GM12878 (cell line): Measurements from ENCODE around the gene TPH2. TPM values are rescaled to one million over a fixed set of nuclear protein-coding genes. Genes with fewer than 3 reads are reported as not detected.

Experiments
- ATAC-seq: fragments of 200-7000 bp; cut with Tn5 transposase; 3 replicates; pipeline ENCODE4 v1.9.1; 2020; ENCODE audit warnings: mild to moderate bottlenecking, moderate library complexity
- BruUV-seq: library from RNA; stranded (reverse); fragments of 400-500 nt; replicated peaks from 2 replicates; lab custom pipeline; 2021; lab: Mats Ljungman, UMichigan
- CTCF ChIA-PET: fragments of 300-600 bp; sonication (Branson Sonifier 250); formaldehyde crosslinking; extraction: SDS; loops from one replicate; lab custom pipeline; 2021; ENCODE audit warnings: inconsistent platforms; lab: Yijun Ruan, JAX
- POLR2A ChIA-PET: fragments of 350-600 bp; formaldehyde crosslinking; extraction: SDS; loops from one replicate; lab custom pipeline; 2021; ENCODE audit warnings: inconsistent platforms; lab: Charles Lee
- RAD21 ChIA-PET: fragments of 300-600 bp; sonication (Branson Sonifier 250); formaldehyde crosslinking; loops from one replicate; lab custom pipeline; 2023; ENCODE audit warnings: antibody characterized with exemption; ENCODE audit not compliant: unreplicated experiment; lab: Charles Lee
- SMC1A ChIA-PET: fragments of 300-600 bp; sonication (Branson Sonifier 250); formaldehyde crosslinking; loops from one replicate; lab custom pipeline; 2023; ENCODE audit not compliant: unreplicated experiment, uncharacterized antibody; lab: Charles Lee
- DNase-seq: peaks from one replicate; pipeline ENCODE4 v3.0.0-alpha.2; 2011; ENCODE audit warnings: low read depth, low spot score
- FAIRE-seq: peaks from 3 replicates; lab custom pipeline; 2011; peaks lifted over from hg19 to GRCh38; lab: Jason Lieb, UNC
- H2AFZ ChIP-seq: 2 replicates; pipeline ENCODE4 v1.6.0; 2011; ENCODE audit warnings: low read depth, low read length, control low read depth; ENCODE audit not compliant: control insufficient read depth
- H3K27ac ChIP-seq: 2 replicates; pipeline ENCODE4 v1.5.1; 2011; ENCODE audit warnings: control low read depth; ENCODE audit not compliant: control insufficient read depth, insufficient read depth
- H3K27me3 ChIP-seq, 2 experiments: replicated peaks in 1 of 2; 2 replicates each; pipeline versions ENCODE4 v1.6.0 to v1.6.1; 2011; ENCODE audit warnings: low read length in 1 of 2; ENCODE audit not compliant: control insufficient read depth in 2 of 2, insufficient read depth in 2 of 2
- H3K36me3 ChIP-seq, 2 experiments: 2 replicates each; pipeline ENCODE4 v1.5.1; 2011; ENCODE audit warnings: low read length in 1 of 2; ENCODE audit not compliant: control insufficient read depth in 2 of 2, insufficient read depth in 2 of 2
- H3K4me1 ChIP-seq: 2 replicates; pipeline ENCODE4 v1.6.1; 2011; ENCODE audit warnings: mild to moderate bottlenecking, low read length, moderate library complexity, mixed read lengths; ENCODE audit not compliant: control insufficient read depth, insufficient read depth
- H3K4me2 ChIP-seq: 2 replicates; pipeline ENCODE4 v1.6.0; 2011; ENCODE audit warnings: control low read depth; ENCODE audit not compliant: control insufficient read depth, insufficient read depth
- H3K4me3 ChIP-seq: fragments of 200-600 bp; sonication (generic); 2 replicates; pipeline ENCODE4 v1.5.1; 2016
- H3K79me2 ChIP-seq: 2 replicates; pipeline ENCODE4 v1.6.0; 2011; ENCODE audit warnings: low read length; ENCODE audit not compliant: control insufficient read depth, insufficient read depth
- H3K9ac ChIP-seq: 2 replicates; pipeline ENCODE4 v1.8.0; 2011; ENCODE audit warnings: low read length, control low read depth, mixed read lengths; ENCODE audit not compliant: control insufficient read depth, insufficient read depth
- H3K9me3 ChIP-seq: replicated peaks from 3 replicates; pipeline ENCODE4 v1.5.1; 2011; ENCODE audit warnings: mild to moderate bottlenecking, low read length; ENCODE audit not compliant: control insufficient read depth, insufficient read depth
- H4K20me1 ChIP-seq: 2 replicates; pipeline ENCODE4 v1.6.0; 2011; ENCODE audit not compliant: control insufficient read depth, insufficient read depth
- ASH2L ChIP-seq: fragments of 300-600, 200-600 bp; sonication (generic); IDR thresholded peaks from 2 replicates; pipeline ENCODE4 v1.6.1; 2017; ENCODE audit warnings: low read depth, mild to moderate bottlenecking, borderline replicate concordance
- BMI1 ChIP-seq: fragments of 450-650 bp; IDR thresholded peaks from 2 replicates; pipeline ENCODE4 v1.6.1; 2016; ENCODE audit warnings: mild to moderate bottlenecking, moderate library complexity, borderline replicate concordance
- CHD4 ChIP-seq: fragments of 200-600 bp; sonication (generic); IDR thresholded peaks from 2 replicates; pipeline ENCODE4 v1.6.1; 2016; ENCODE audit warnings: mild to moderate bottlenecking
- DPF2 ChIP-seq: fragments of 450-650 bp; IDR thresholded peaks from 2 replicates; pipeline ENCODE4 v1.6.1; 2017; ENCODE audit warnings: mild to moderate bottlenecking
- EGR1 ChIP-seq, 2 experiments: IDR thresholded peaks; 1 replicate in 1 of 2; 2 replicates in 1 of 2; pipeline ENCODE4 v1.6.1; 2011 to 2012; ENCODE audit warnings: low read depth in 2 of 2, low read length in 2 of 2, borderline replicate concordance in 1 of 2, mild to moderate bottlenecking in 1 of 2, moderate library complexity in 1 of 2
- FOXK2 ChIP-seq: fragments of 450-650 bp; IDR thresholded peaks from 2 replicates; pipeline ENCODE4 v1.6.1; 2017; ENCODE audit warnings: mild to moderate bottlenecking, moderate library complexity
- IKZF2 ChIP-seq, 2 experiments: fragments of 450-650 bp; IDR thresholded peaks; 2 replicates each; pipeline ENCODE4 v1.6.1; 2017; ENCODE audit warnings: mild to moderate bottlenecking in 2 of 2, moderate library complexity in 2 of 2
- MTA3 ChIP-seq: IDR thresholded peaks from 2 replicates; pipeline ENCODE4 v1.6.1; 2012; ENCODE audit warnings: low read length, inconsistent platforms, borderline replicate concordance
- MYC ChIP-seq: IDR thresholded peaks from 2 replicates; pipeline ENCODE4 v1.6.1; 2011; ENCODE audit warnings: mild to moderate bottlenecking, low read length, moderate library complexity, inconsistent platforms; ENCODE audit not compliant: insufficient read depth, insufficient replicate concordance, insufficient read length, severe bottlenecking
- NBN ChIP-seq: fragments of 450-650 bp; IDR thresholded peaks from 2 replicates; pipeline ENCODE4 v1.6.1; 2016
- SIX5 ChIP-seq: IDR thresholded peaks from 2 replicates; pipeline ENCODE4 v1.6.1; 2011; ENCODE audit warnings: mild to moderate bottlenecking, low read depth, low read length, moderate library complexity; ENCODE audit not compliant: severe bottlenecking
- SUZ12 ChIP-seq: fragments of 200-600 bp; sonication (generic); IDR thresholded peaks from one replicate; pipeline ENCODE4 v1.6.1; 2018; ENCODE audit warnings: antibody characterized with exemption, mild to moderate bottlenecking; ENCODE audit not compliant: unreplicated experiment
- ZBTB11 ChIP-seq: fragments of 450-650 bp; formaldehyde crosslinking; IDR thresholded peaks from 2 replicates; pipeline ENCODE4 v1.5.0; 2022; ENCODE audit warnings: mild to moderate bottlenecking, missing genetic modification characterization
- ZNF207 ChIP-seq: fragments of 450-650 bp; IDR thresholded peaks from 2 replicates; pipeline ENCODE4 v1.6.1; 2014; ENCODE audit warnings: antibody characterized with exemption, mild to moderate bottlenecking, borderline replicate concordance
- ZNF384 ChIP-seq: IDR thresholded peaks from 2 replicates; pipeline ENCODE4 v1.6.1; 2012; ENCODE audit warnings: low read depth, mild to moderate bottlenecking, low read length, improper control_type of control experiment, borderline replicate concordance
- ZNF592 ChIP-seq: fragments of 450-650 bp; IDR thresholded peaks from 2 replicates; pipeline ENCODE4 v1.6.1; 2017; ENCODE audit warnings: mild to moderate bottlenecking, moderate library complexity
- WGBS: methylation state at CpG from one replicate; pipeline ENCODE4 v1.1.6; 2016; ENCODE audit warnings: low lambda C conversion rate; ENCODE audit not compliant: insufficient replicate concordance, insufficient coverage; ENCODE audit errors: missing lambda C conversion rate; 5-methylcytosine and 5-hydroxymethylcytosine counted together
- in situ Hi-C: fragments of 300-500 bp; cut with MboI; formaldehyde crosslinking; loops from 9 replicates; pipeline ENCODE4 v1.14.3; 2018; ENCODE audit warnings: mixed read lengths
- intact Hi-C: fragments of 100-400 bp; cut with micrococcal nuclease; formaldehyde crosslinking; loops from one replicate; pipeline ENCODE4 v1.14.2; 2022; ENCODE audit not compliant: unreplicated experiment
- polyA plus RNA-seq, 11 experiments: library from polyadenylated mRNA; depleted of rRNA in 4 of 11; unstranded in 6 of 11; stranded (reverse) in 5 of 11; fragments of >200 nt; fragmentation: Nextera tagmentation in 4 of 11; fragmentation: Illumina TruSeq in 1 of 11; extraction: Ambion mirVana in 4 of 11; extraction: Trizol in 1 of 11; gene quantifications; 1 replicate in 1 of 11; 2 replicates in 10 of 11; pipeline versions ENCODE4 v1.2.1 to v1.2.3, GENCODE V29; 2011 to 2016; ENCODE audit warnings: inconsistent platforms in 2 of 11, missing spikeins in 2 of 11, low read depth in 1 of 11
- total RNA-seq, 4 experiments: library from RNA; depleted of rRNA in 3 of 4; stranded (reverse); fragments of >200 nt in 3 of 4; fragmentation: Illumina TruSeq in 1 of 4; extraction: Trizol in 1 of 4; gene quantifications; 2 replicates each; pipeline versions ENCODE4 v1.2.1 to v1.2.3, GENCODE V29; 2013 to 2021

TPH2 gene
- total and polyA plus RNA-seq, 10 of the 15 experiments (the other 5 are each of a cell fraction or from before 2014, with no cell fraction given): not detected

GRCh38 chr12:71942259-71942658, 3.6 kb downstream of the TPH2 start (continued):
- no peak for TF ChIP-seq DPF2

GRCh38 chr12:71942703-71943102, 4.1 kb downstream of the TPH2 start:
- H3K4me1 ChIP-seq: no peaks in the 10 kb centered on the region
- no peaks in the 10 kb centered on the region for H3K36me3 ChIP-seq
- in situ Hi-C loops (no loop called here), intact Hi-C loops (no loop called here)
- no peak overlapping the region for H3K27ac ChIP-seq
- ATAC-seq: no peak
- no peak for FAIRE-seq
- DNase-seq: no peak
- BruUV-seq: no TSS peak
- H3K4me3 ChIP-seq: no peak overlapping the region
- H4K20me1 ChIP-seq: no peaks in the 10 kb centered on the region
- RAD21 ChIA-PET: interaction anchor here (1.3 kb wide), 1 partner anchor 162 kb away, joined by 3 read pairs; no protein-coding TSS in a partner anchor
- no peak overlapping the region for H2AFZ ChIP-seq
- no peaks in the 10 kb centered on the region for H3K9me3 ChIP-seq
- CTCF ChIA-PET: interaction anchor here (1.0 to 3.7 kb wide), 2 partner anchors 73 to 163 kb away, joined by 3 to 22 read pairs; no protein-coding TSS in a partner anchor
- no peaks in the 10 kb centered on the region; a peak in 1 of 4 replicates for H3K27me3 ChIP-seq
- H3K79me2 ChIP-seq: no peaks in the 10 kb centered on the region
- H3K9ac ChIP-seq: no peak overlapping the region
- H3K4me2 ChIP-seq: no peak overlapping the region
- WGBS: 0% methylated on average over 4 of the region's 4 CpGs
- SMC1A ChIA-PET: interaction anchor here (1.6 kb wide), 1 partner anchor 163 kb away, joined by 6 read pairs; no protein-coding TSS in a partner anchor
- POLR2A ChIA-PET: no interaction called here
- no peak for TF ChIP-seq ZNF384
- no peak for TF ChIP-seq BMI1
- TF ChIP-seq ASH2L: no peak
- TF ChIP-seq ZBTB11: no peak
- TF ChIP-seq NBN: no peak
- TF ChIP-seq MYC: no peak
- no peak for TF ChIP-seq ZNF592
- no peak for TF ChIP-seq EGR1 (IDR thresholded peaks at IDR 0.05; ENCODE audit: borderline replicate concordance in 1 of 2, low read depth in 2 of 2, low read length in 2 of 2)
- no peak for TF ChIP-seq SUZ12
- no peak for TF ChIP-seq SIX5
- TF ChIP-seq MTA3: no peak
- no peak for TF ChIP-seq CHD4
- TF ChIP-seq ZNF207: no peak
- TF ChIP-seq FOXK2: no peak
- no peak for TF ChIP-seq IKZF2 (IDR thresholded peaks at IDR 0.05)
